RWPE2 (cell line): Measurements from ENCODE around the gene COL23A1.

Experiments used
- ATAC-seq: fragments of 200-7000 bp; cut with Tn5 transposase; 3 replicates; pipeline ENCODE4 v1.9.1; 2021; ENCODE audit warnings: low read depth
- DNase-seq: peaks from one replicate; pipeline ENCODE4 v3.0.0-alpha.2; 2020; ENCODE audit warnings: low spot score
- H3K27ac ChIP-seq: fragments of 450-650 bp; 2 replicates; pipeline ENCODE4 v1.5.1; 2017; ENCODE audit warnings: mild to moderate bottlenecking; ENCODE audit not compliant: poor library complexity, severe bottlenecking
- H3K27me3 ChIP-seq: fragments of 250-450 bp; sonication (Bioruptor Pico); 2 replicates; pipeline ENCODE4 v1.5.1; 2021; ENCODE audit warnings: mild to moderate bottlenecking, moderate library complexity; ENCODE audit not compliant: insufficient read depth, poor library complexity, severe bottlenecking
- H3K36me3 ChIP-seq: fragments of 250-450 bp; sonication (Bioruptor Pico); 2 replicates; pipeline ENCODE4 v1.5.1; 2020; ENCODE audit warnings: low read depth, mild to moderate bottlenecking, moderate library complexity
- H3K4me1 ChIP-seq: fragments of 250-450 bp; sonication (Bioruptor Pico); 2 replicates; pipeline ENCODE4 v1.5.1; 2021; ENCODE audit warnings: mild to moderate bottlenecking, moderate library complexity; ENCODE audit not compliant: insufficient read depth, poor library complexity, severe bottlenecking
- H3K4me3 ChIP-seq: fragments of 250-450 bp; sonication (Bioruptor Pico); 2 replicates; pipeline ENCODE4 v1.5.1; 2021; ENCODE audit warnings: mild to moderate bottlenecking, moderate library complexity; ENCODE audit not compliant: severe bottlenecking
- H3K9me3 ChIP-seq: fragments of 250-450 bp; sonication (Bioruptor Pico); 2 replicates; pipeline ENCODE4 v1.5.1; 2021; ENCODE audit warnings: mild to moderate bottlenecking, moderate library complexity; ENCODE audit not compliant: severe bottlenecking
- CTCF ChIP-seq: fragments of 450-650 bp; IDR thresholded peaks from one replicate; pipeline ENCODE4 v1.5.1; 2017; ENCODE audit warnings: mild to moderate bottlenecking, moderate library complexity; ENCODE audit not compliant: poor library complexity, severe bottlenecking

Gene COL23A1

GRCh38 chr5:178346607-178347334 is 243.4 kb downstream of the COL23A1 start:
- no peak for TF ChIP-seq CTCF
- Histone ChIP-seq H3K4me1 (no peaks in the 10 kb centered on the region), H3K36me3 (no peaks in the 10 kb centered on the region), H3K27me3 (no peaks in the 10 kb centered on the region), H3K27ac (no peak overlapping the region), H3K9me3 (no peaks in the 10 kb centered on the region), H3K4me3 (no peak overlapping the region)
- DNase-seq (no peak), ATAC-seq (no peak)

- Histone ChIP-seq H3K27me3 (no peaks in the 10 kb centered on the region), H3K36me3 (no peaks in the 10 kb centered on the region), H3K9me3 (no peaks in the 10 kb centered on the region), H3K27ac (no peak overlapping the region), H3K4me1 (peaks cover 3% of the 10 kb centered on the region), H3K4me3 (no peak overlapping the region)
- ATAC-seq (no peak), DNase-seq (no peak)
- TF ChIP-seq CTCF = no peak
Measured at GRCh38 chr5:178343306-178343705, 246.9 kb downstream of the COL23A1 start.

- Histone ChIP-seq H3K36me3 (no peaks in the 10 kb centered on the region), H3K9me3 (no peaks in the 10 kb centered on the region), H3K4me3 (no peak overlapping the region), H3K27me3 (no peaks in the 10 kb centered on the region), H3K27ac (no peak overlapping the region), H3K4me1 (peaks cover 3% of the 10 kb centered on the region)
- no peak for TF ChIP-seq CTCF
- no peak for ATAC-seq
- DNase-seq = no peak
Measured at GRCh38 chr5:178341851-178342140, 248.4 kb downstream of the COL23A1 start.

- Histone ChIP-seq H3K4me3 (no peak overlapping the region), H3K27me3 (no peaks in the 10 kb centered on the region), H3K9me3 (no peaks in the 10 kb centered on the region), H3K4me1 (peaks cover 3% of the 10 kb centered on the region), H3K36me3 (no peaks in the 10 kb centered on the region), H3K27ac (no peak overlapping the region)
- no peak for DNase-seq
- TF ChIP-seq CTCF = no peak
- ATAC-seq = no peak
Measured at GRCh38 chr5:178341091-178341850, 248.9 kb downstream of the COL23A1 start.

- DNase-seq (no peak), ATAC-seq (no peak)
- no peak for TF ChIP-seq CTCF
- Histone ChIP-seq H3K27ac (no peak overlapping the region), H3K4me1 (peaks cover 3% of the 10 kb centered on the region), H3K36me3 (no peaks in the 10 kb centered on the region), H3K4me3 (no peak overlapping the region), H3K9me3 (no peaks in the 10 kb centered on the region), H3K27me3 (no peaks in the 10 kb centered on the region)
Measured at GRCh38 chr5:178340637-178341036, 249.6 kb downstream of the COL23A1 start.
